ENCODE results near the gene UTP25.

The UTP25 gene

GRCh38 chr1:209839875-209840546 is 12.2 kb downstream of the UTP25 start:
- DNase-seq (ENCODE audit: low spot score), result no peak

- no peak for DNase-seq (ENCODE audit: low spot score)
Measured at GRCh38 chr1:209840611-209841010, 12.8 kb downstream of the UTP25 start.

- no peak for DNase-seq (ENCODE audit: low spot score)
Measured at GRCh38 chr1:209844695-209845407, 17.1 kb downstream of the UTP25 start.

- no peak for DNase-seq (ENCODE audit: low spot score)
Measured at GRCh38 chr1:209845408-209845725, 17.6 kb downstream of the UTP25 start.

GRCh38 chr1:209849388-209849787 is 21.6 kb downstream of the UTP25 start:
- no peak for DNase-seq (ENCODE audit: low spot score)

- DNase-seq (ENCODE audit: low spot score), result peak; percentile 28
Measured at GRCh38 chr1:209850342-209850979, 22.7 kb downstream of the UTP25 start.

- no peak for DNase-seq (ENCODE audit: low spot score)
Measured at GRCh38 chr1:209853676-209854075, 25.9 kb downstream of the UTP25 start.

GRCh38 chr1:209854196-209854595 is 26.4 kb downstream of the UTP25 start:
- DNase-seq (ENCODE audit: low spot score), result no peak

- no peak for DNase-seq (ENCODE audit: low spot score)
Measured at GRCh38 chr1:209855006-209855405, 27.2 kb downstream of the UTP25 start.

GRCh38 chr1:209855623-209856022 is 27.9 kb downstream of the UTP25 start:
- no peak for DNase-seq (ENCODE audit: low spot score)

- no peak for DNase-seq (ENCODE audit: low spot score)
Measured at GRCh38 chr1:209858561-209859103, 30.9 kb downstream of the UTP25 start.

GRCh38 chr1:209860293-209860881 is 32.6 kb downstream of the UTP25 start:
- peak; percentile 75 for DNase-seq (ENCODE audit: low spot score)

- peak; percentile 26 for DNase-seq (ENCODE audit: low spot score)
Measured at GRCh38 chr1:209861242-209861641, 33.5 kb downstream of the UTP25 start.

- no peak for DNase-seq (ENCODE audit: low spot score)
Measured at GRCh38 chr1:209862391-209863356, 34.9 kb downstream of the UTP25 start.

GRCh38 chr1:209863766-209864485 is 36.2 kb downstream of the UTP25 start:
- DNase-seq (ENCODE audit: low spot score), result peak; percentile 16

GRCh38 chr1:209866201-209866600 is 38.4 kb downstream of the UTP25 start:
- no peak for DNase-seq (ENCODE audit: low spot score)

GRCh38 chr1:209869291-209870149 is 41.7 kb downstream of the UTP25 start:
- DNase-seq (ENCODE audit: low spot score), result no peak

GRCh38 chr1:209870151-209870831 is 42.5 kb downstream of the UTP25 start:
- no peak for DNase-seq (ENCODE audit: low spot score)

GRCh38 chr1:209871006-209871405 is 43.2 kb downstream of the UTP25 start:
- DNase-seq (ENCODE audit: low spot score), result no peak
